CD4-positive, alpha-beta T cell treated with Interleukin-1 beta for 1 hour (primary cell): ENCODE data around the gene HOXD4.

Source experiments
- DNase-seq, 2 donors: peaks; one replicate each; pipeline ENCODE4 v3.0.0-alpha.2; 2020 to 2022

Gene HOXD4

GRCh38 chr2:176159663-176160250, 8.4 kb downstream of the HOXD4 start:
- no peak for DNase-seq

- DNase-seq: no peak
Observed at GRCh38 chr2:176160251-176160985, 9.1 kb downstream of the HOXD4 start.

GRCh38 chr2:176160986-176161824, 9.9 kb downstream of the HOXD4 start:
- DNase-seq: no peak

- no peak for DNase-seq
Observed at GRCh38 chr2:176161825-176162626, 10.7 kb downstream of the HOXD4 start.

- no peak for DNase-seq
Observed at GRCh38 chr2:176162911-176163671, 11.7 kb downstream of the HOXD4 start.

GRCh38 chr2:176163672-176164056, 12.3 kb downstream of the HOXD4 start:
- no peak for DNase-seq

- no peak for DNase-seq
Observed at GRCh38 chr2:176164201-176164600, 12.9 kb downstream of the HOXD4 start.

- DNase-seq: no peak
Observed at GRCh38 chr2:176164611-176165369, 13.4 kb downstream of the HOXD4 start.

GRCh38 chr2:176165370-176166050, 14.2 kb downstream of the HOXD4 start:
- DNase-seq: no peak

- DNase-seq: no peak
Observed at GRCh38 chr2:176166272-176166671, 14.9 kb downstream of the HOXD4 start.

- no peak for DNase-seq
Observed at GRCh38 chr2:176167398-176167797, 16.0 kb downstream of the HOXD4 start.

- DNase-seq: no peak
Observed at GRCh38 chr2:176169181-176169580, 17.8 kb downstream of the HOXD4 start.

GRCh38 chr2:176169711-176170110, 18.4 kb downstream of the HOXD4 start:
- DNase-seq: no peak

- DNase-seq: no peak
Observed at GRCh38 chr2:176170602-176171305, 19.4 kb downstream of the HOXD4 start.

GRCh38 chr2:176171351-176172006, 20.1 kb downstream of the HOXD4 start:
- no peak for DNase-seq

GRCh38 chr2:176172007-176172894, 20.9 kb downstream of the HOXD4 start:
- DNase-seq: no peak

GRCh38 chr2:176172895-176173566, 21.7 kb downstream of the HOXD4 start:
- no peak for DNase-seq
